Stimulated activated CD4-positive, alpha-beta T cell treated with anti-CD3 and anti-CD28 coated beads, Interleukin-1b, Interleukin-23, amount 100 ng/mL, for 48 hours (primary cell): ENCODE measurements around the gene C2CD2L.
"Not testable (repeated sequence)": the region's sequence is repeated elsewhere in the genome, so short reads cannot be mapped to it uniquely, and the experiment has no call there.

Experiments
- DNase-seq: peaks from one replicate; pipeline ENCODE4 v3.0.0-alpha.2; 2020

The C2CD2L gene

DNA sequence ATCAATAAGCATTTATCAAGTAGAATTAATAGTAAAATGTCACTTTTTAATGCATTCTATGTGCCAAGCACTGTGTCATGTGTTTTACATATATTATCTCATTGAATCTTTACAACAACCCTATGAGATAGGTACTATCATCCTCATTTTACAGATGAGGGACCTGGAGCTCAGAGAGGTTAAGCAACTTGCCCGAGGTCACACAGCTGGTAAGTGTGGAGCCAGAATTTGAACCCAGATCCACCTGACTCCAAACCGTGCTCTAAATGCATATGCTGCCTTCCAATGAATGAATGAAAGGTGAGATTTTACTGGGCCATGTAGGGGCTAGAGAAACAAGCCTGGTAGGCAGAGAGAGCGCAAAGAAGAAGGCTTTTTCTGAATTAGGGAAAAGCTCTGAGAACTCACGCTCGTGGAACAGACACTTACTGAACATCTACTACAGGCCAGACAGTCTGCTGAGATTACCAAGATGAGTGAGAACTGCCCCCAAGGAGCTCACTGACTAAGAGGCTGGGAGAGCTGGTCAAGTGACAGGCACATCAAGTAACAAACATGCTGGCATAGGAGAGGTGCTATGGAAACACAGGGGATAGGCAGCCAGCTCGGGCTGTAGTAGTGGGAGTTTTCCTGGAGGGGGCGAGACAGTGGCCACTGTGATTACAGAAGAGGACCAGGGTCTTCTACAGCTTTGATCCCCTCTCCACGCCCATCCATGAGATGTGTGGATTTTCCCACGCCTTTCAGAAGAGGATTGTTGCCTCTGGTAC is 46.1 kb downstream of the C2CD2L start:
- DNase-seq, result no peak

DNA sequence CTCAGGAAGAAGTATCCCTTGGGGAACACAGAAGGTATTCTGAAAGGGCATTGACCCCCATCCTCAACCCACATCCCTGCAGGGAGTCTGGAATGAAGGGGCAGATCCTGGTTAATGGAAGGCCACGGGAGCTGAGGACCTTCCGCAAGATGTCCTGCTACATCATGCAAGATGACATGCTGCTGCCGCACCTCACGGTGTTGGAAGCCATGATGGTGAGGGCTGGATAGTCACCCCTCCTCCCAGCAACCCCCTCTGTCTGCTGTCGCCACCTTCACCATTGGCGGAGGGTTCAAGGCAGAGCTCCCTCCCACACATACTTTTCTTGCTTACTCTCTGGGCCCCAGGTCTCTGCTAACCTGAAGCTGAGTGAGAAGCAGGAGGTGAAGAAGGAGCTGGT is 47.0 kb downstream of the C2CD2L start:
- no peak for DNase-seq

DNA sequence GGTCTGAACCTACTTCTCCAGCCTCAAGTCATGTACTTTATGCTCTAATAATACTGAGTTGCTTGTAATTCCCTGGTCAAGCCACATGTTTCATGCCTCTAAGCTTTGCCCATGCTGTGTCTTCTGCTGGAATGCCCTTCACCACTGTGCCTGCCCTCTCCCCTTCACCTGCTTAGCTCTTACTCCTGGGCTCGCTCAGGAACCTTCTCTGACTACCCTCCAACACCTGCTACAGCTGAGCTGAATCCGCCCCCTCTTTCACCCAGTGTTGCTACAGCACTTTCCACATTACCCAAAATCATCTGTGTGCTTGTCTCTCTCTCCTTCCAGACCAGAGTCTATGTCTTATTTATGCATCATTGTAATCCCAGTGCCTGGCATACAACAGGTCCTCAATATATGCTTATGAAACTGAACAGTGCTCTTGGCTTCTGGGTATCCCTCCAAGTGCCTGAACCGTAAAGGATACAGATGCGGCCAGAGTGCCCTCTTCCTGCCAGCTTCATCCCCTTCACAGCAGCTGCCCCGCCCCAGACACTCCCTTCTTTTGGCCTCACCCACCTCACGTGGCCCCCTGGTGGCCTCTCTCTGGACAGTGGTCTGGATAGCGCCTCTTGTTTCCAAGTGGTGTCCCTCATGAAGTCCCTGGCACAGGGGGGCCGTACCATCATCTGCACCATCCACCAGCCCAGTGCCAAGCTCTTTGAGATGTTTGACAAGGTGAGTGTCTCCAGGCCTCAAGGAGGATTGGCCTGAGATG is 48.8 kb downstream of the C2CD2L start:
- no peak for DNase-seq

DNA sequence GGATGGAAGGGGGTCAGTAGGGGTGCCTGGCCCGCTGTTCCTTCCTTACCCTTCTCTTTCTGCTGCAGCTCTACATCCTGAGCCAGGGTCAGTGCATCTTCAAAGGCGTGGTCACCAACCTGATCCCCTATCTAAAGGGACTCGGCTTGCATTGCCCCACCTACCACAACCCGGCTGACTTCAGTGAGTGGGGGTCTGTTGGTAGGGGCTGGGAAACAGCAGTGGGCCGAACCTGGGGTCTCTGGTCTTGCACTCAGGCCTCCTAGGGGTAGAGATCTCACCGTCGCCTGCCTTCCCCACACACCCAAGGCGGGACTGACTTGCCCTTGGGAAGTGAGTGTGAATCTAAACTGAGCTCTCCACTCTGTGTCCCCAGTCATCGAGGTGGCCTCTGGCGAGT is 49.4 kb downstream of the C2CD2L start:
- no peak for DNase-seq

DNA sequence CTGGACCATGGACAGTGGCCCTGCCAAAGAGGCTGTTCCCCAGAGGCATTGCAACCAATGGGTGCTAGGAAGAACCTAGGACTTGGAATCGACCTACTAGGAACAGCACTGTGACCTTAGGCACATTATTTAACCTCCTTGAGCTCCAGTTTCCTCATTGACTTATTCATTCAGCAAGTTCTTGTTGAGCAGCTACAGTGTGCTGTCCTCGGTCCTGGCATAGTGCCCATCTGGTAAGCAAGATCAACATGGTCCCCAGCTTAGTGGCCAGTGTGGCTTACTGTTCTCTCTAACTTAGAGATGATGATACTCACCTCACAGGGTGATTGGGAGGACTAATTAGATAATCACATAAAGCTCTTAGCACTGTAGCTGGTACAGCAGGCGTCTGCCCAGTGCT is 49.9 kb downstream of the C2CD2L start:
- no peak for DNase-seq

DNA sequence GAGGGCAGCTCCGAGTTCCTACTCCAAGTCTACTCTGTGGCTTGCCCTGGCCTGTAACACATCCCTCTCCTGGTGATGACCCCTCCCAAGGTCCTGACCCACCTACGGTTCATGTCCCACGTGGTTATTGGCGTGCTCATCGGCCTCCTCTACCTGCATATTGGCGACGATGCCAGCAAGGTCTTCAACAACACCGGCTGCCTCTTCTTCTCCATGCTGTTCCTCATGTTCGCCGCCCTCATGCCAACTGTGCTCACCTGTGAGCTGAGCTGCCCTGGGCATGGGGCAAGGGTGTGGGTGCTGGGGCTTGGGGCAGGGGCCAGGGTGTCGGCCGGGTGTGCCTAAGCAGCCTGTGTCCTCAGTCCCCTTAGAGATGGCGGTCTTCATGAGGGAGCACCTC is 51.3 kb downstream of the C2CD2L start:
- DNase-seq, result no peak

DNA sequence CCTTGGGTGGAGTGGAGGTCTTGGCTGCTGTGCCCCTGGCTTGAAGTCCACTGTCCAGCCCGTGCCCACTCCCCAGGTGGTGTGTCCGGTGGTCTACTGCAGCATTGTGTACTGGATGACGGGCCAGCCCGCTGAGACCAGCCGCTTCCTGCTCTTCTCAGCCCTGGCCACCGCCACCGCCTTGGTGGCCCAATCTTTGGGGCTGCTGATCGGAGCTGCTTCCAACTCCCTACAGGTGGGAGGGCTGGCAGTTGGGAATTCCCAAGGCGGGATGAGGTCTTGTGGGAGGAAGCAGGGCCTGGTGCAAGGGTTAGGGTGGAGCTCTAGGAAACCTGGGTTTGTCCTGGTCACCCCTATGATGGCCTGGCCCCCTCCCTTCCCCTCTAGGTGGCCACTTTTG is 53.0 kb downstream of the C2CD2L start:
- no peak for DNase-seq

DNA sequence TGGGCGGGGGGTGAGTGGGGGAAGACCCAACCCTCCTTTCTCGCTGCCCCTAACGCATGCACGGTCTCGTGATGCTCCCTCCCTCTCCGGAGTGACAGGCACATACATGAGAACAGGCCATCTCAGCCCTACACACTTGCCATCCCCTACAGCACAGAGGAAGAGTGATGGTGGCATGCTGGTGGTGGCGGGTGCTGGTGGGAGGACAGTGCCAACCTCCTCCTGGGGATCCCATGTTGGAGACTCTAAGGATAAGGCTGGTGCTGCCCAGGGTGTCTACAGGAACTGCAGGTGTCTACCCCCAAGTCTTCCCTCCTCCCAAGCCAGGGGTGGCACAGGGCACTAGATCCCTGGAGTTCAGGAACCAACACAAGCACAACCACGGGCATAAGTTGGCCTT is 54.7 kb downstream of the C2CD2L start:
- no peak for DNase-seq

DNA sequence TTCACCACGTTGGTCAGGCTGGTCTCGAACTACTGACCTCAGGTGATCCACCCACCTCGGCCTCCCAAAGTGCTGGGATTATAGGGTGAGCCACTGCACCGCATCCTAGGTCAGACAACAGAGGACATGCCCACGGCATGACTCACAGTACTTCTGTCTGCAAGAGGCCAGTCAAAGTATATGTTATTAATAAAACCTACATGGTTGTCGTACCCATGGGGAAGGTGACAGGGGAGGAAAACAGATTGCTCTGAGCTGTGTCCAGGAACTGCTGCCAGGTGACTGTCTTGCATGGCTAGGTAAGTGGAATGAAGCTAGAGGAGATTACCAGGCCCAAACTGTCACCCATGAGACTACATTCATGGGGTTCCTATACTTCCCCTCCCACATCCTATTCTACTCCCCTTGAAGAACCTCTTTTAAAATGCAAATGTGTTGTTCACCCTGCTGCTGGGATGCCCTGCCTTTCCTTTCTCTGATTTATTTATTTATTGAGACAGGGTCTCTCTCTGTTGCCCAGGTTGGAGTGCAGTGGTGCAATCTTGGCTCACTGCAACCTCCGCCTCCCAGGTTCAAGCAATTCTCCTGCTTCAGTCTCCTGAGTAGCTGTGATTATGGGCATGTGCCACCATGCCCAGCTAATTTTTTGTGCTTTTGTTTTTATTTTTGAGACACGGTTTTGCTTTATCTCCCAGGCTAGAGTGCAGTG is 59.4 kb downstream of the C2CD2L start:
- DNase-seq, result no peak

DNA sequence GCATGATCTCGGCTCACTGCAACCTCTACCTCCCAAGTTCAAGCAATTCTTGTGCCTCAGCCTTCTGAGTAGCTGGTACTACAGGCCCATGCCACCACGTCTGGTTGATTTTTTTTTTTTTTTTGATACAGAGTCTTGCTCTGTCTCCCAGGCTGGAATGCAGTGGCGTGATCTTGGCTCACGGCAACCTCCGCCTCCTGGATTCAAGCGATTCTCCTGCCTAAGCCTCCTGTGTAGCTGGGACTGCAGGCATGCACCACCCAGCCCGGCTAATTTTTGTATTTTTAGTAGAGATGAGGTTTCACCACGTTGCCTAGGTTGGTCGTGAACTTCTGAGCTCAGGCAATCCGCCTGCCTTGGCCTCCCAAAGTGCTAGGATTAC is 59.9 kb downstream of the C2CD2L start:
- not testable (repeated sequence) for DNase-seq

DNA sequence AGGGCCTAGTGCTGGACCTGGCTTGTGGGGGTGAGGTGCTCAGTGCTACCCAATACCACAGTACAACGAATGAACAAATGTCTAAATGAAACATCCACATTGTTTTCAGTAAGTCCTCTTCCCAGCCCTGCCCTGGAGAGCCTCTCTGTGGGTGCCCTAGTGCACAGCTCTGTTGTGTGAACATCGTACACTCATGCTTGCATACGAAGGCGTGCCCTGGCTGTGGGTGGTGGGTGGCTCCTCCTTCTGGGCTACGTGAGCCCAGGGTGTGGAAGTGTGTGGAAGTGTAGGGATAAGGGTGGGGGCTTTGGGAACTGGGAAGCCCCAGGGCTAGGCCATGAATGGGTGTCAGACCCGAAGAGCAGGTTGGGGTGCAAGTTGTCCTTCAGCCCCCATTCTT is 60.8 kb downstream of the C2CD2L start:
- no peak for DNase-seq
